CD4-positive, alpha-beta T cell treated with Interleukin-10 for 1 hour (primary cell): ENCODE measurements around the gene SCD5.

Experiments
- DNase-seq: peaks from one replicate; pipeline ENCODE4 v3.0.0-alpha.2; 2020

The SCD5 gene

GRCh38 chr4:82792912-82793649 lies 5.5 kb downstream of the SCD5 start:
- DNase-seq, result no peak

- DNase-seq, result no peak
Observed at GRCh38 chr4:82791179-82791578, 7.4 kb downstream of the SCD5 start.

GRCh38 chr4:82790060-82790660 lies 8.4 kb downstream of the SCD5 start:
- no peak for DNase-seq

GRCh38 chr4:82789025-82789776 lies 9.4 kb downstream of the SCD5 start:
- no peak for DNase-seq

- no peak for DNase-seq
Observed at GRCh38 chr4:82787342-82787741, 11.3 kb downstream of the SCD5 start.

GRCh38 chr4:82786828-82787227 lies 11.8 kb downstream of the SCD5 start:
- DNase-seq, result no peak

GRCh38 chr4:82785611-82786400 lies 12.8 kb downstream of the SCD5 start:
- DNase-seq, result no peak

GRCh38 chr4:82784681-82785610 lies 13.7 kb downstream of the SCD5 start:
- DNase-seq, result no peak

GRCh38 chr4:82782626-82783345 lies 15.8 kb downstream of the SCD5 start:
- no peak for DNase-seq

- no peak for DNase-seq
Observed at GRCh38 chr4:82780752-82781231, 17.8 kb downstream of the SCD5 start.

- no peak for DNase-seq
Observed at GRCh38 chr4:82780170-82780751, 18.3 kb downstream of the SCD5 start.

- DNase-seq, result no peak
Observed at GRCh38 chr4:82779032-82779431, 19.6 kb downstream of the SCD5 start.

- DNase-seq, result no peak
Observed at GRCh38 chr4:82777857-82778525, 20.6 kb downstream of the SCD5 start.

- no peak for DNase-seq
Observed at GRCh38 chr4:82776925-82777542, 21.6 kb downstream of the SCD5 start.

- DNase-seq, result no peak
Observed at GRCh38 chr4:82775243-82775642, 23.4 kb downstream of the SCD5 start.

GRCh38 chr4:82774711-82775171 lies 23.9 kb downstream of the SCD5 start:
- DNase-seq, result no peak

- no peak for DNase-seq
Observed at GRCh38 chr4:82773057-82773456, 25.5 kb downstream of the SCD5 start.

- DNase-seq, result no peak
Observed at GRCh38 chr4:82770607-82771006, 28.0 kb downstream of the SCD5 start.

- no peak for DNase-seq
Observed at GRCh38 chr4:82765134-82765533, 33.5 kb downstream of the SCD5 start.

- no peak for DNase-seq
Observed at GRCh38 chr4:82761229-82761628, 37.4 kb downstream of the SCD5 start.
